Esophagus squamous epithelium (tissue), 5 donors: ENCODE measurements around the gene GBP4. TPM values are rescaled to one million over a fixed set of nuclear protein-coding genes. Genes with fewer than 3 reads are reported as not detected.

Experiments
- DNase-seq: peaks from one replicate; lab custom pipeline; 2025; lab: John Stamatoyannopoulos, UW
- H3K27ac ChIP-seq, 4 donors: fragments of 200-600 bp; sonication (generic); one replicate each; pipeline ENCODE4 v1.5.1; 2016 to 2019; ENCODE audit warnings: mild to moderate bottlenecking in 1 of 4
- H3K27me3 ChIP-seq, 4 donors: fragments of 200-600 bp; sonication (generic); 1 replicate in 3 of 4; 2 replicates in 1 of 4; pipeline versions ENCODE4 v1.5.1 to v1.6.0; 2017 to 2021; ENCODE audit warnings: antibody characterized with exemption in 1 of 4
- H3K36me3 ChIP-seq, 3 donors: fragments of 200-600 bp; sonication (generic); one replicate each; pipeline ENCODE4 v1.5.1; 2016 to 2019
- H3K4me1 ChIP-seq, 3 donors: fragments of 200-600 bp; sonication (generic); one replicate each; pipeline ENCODE4 v1.5.1; 2017 to 2019
- H3K4me3 ChIP-seq, 4 donors: fragments of 200-600 bp; sonication (generic); 1 replicate in 3 of 4; 2 replicates in 1 of 4; pipeline ENCODE4 v1.5.1; 2016 to 2019; ENCODE audit warnings: mild to moderate bottlenecking in 2 of 4, moderate library complexity in 1 of 4
- H3K9me3 ChIP-seq, 3 donors: fragments of 200-600 bp; sonication (generic); one replicate each; pipeline ENCODE4 v1.5.1; 2016 to 2019
- POLR2A ChIP-seq, 4 donors: fragments of 450-650 bp; IDR thresholded peaks; one replicate each; pipeline ENCODE4 v1.6.1; 2017; ENCODE audit warnings: antibody characterized with exemption in 4 of 4, mild to moderate bottlenecking in 4 of 4, moderate library complexity in 3 of 4
- WGBS, 2 donors: methylation state at CpG; one replicate each; pipeline ENCODE4 v1.1.5; 2018; 5-methylcytosine and 5-hydroxymethylcytosine counted together
- intact Hi-C: fragments of 100-400 bp; cut with DNase I; formaldehyde crosslinking; loops from one replicate; pipeline ENCODE4 v1.15.0; 2022
- total RNA-seq, 4 donors: library from RNA; depleted of rRNA; stranded (reverse); fragments of >200 nt; gene quantifications; one replicate each; pipeline ENCODE4 v1.1.0, GENCODE V29; 2016
- TF ChIP-seq, protein P1 (sequence below), 6 experiments: fragments of 450-650 bp in 4 of 6; fragments of 200-600 bp in 2 of 6; sonication (generic) in 2 of 6; IDR thresholded peaks; one replicate each; pipeline ENCODE4 v1.5.1; 2016 to 2019; ENCODE audit warnings: antibody characterized with exemption in 6 of 6, mild to moderate bottlenecking in 4 of 6, moderate library complexity in 4 of 6
- donor health status: DM: yes; HTN: yes; CAD: no.

The GBP4 gene
- total RNA-seq, 4 donors from 2014 or later = 2.5 to 7.4 (median 4.1) TPM

GRCh38 chr1:89171067-89171438 lies 27.7 kb downstream of the GBP4 start:
- no peak for TF ChIP-seq POLR2A (IDR thresholded peaks at IDR 0.05)
- TF ChIP-seq, protein P1, sequence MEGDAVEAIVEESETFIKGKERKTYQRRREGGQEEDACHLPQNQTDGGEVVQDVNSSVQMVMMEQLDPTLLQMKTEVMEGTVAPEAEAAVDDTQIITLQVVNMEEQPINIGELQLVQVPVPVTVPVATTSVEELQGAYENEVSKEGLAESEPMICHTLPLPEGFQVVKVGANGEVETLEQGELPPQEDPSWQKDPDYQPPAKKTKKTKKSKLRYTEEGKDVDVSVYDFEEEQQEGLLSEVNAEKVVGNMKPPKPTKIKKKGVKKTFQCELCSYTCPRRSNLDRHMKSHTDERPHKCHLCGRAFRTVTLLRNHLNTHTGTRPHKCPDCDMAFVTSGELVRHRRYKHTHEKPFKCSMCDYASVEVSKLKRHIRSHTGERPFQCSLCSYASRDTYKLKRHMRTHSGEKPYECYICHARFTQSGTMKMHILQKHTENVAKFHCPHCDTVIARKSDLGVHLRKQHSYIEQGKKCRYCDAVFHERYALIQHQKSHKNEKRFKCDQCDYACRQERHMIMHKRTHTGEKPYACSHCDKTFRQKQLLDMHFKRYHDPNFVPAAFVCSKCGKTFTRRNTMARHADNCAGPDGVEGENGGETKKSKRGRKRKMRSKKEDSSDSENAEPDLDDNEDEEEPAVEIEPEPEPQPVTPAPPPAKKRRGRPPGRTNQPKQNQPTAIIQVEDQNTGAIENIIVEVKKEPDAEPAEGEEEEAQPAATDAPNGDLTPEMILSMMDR (IDR thresholded peaks at IDR 0.05) = no peak
- intact Hi-C loops = no loop called here

DNA sequence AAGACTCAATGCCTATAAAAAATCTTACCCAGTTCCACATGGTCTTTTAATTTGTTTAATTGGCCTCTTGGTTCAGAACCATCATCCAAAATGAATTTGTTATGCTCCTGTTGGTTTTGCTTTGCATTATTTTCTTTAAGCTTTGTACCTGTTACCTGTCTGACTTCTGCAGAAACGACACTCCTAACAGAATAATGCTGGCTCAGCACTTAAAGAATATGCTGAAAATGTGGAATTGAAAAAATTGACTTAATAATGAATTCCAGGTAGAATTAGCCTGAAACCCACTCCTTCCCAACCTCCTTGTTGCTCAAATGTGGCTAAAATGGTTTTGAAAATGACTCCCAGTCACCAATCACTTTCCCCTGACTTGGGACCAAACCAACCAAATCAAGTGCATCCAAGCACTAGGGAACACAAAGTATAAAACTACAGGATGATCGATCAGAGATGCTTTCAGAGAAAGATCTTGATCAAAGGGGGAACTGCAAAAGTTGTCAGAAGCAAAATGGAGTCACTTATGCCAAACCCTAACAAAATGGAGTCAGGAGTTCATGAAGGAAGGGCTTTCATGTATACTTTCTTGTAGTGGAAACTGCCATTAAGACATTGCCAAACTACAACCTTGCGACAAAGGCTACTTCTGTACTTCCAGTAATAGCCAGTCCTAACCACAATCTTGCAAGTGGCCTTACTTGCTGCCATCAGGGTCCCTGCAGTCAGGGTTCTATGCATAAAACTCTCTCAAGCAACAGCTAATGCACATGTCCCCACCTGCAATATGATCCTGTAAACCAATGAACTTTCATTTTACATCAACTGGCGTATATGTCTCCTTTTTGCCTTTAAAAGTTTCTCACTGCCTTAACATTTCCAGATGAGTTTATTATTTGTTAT lies 28.3 kb downstream of the GBP4 start:
- TF ChIP-seq POLR2A (IDR thresholded peaks at IDR 0.05) = no peak
- TF ChIP-seq, protein P1 (IDR thresholded peaks at IDR 0.05) = no peak
- H3K27me3 ChIP-seq = no peaks in the 10 kb centered on the region
- no peaks in the 10 kb centered on the region for H3K36me3 ChIP-seq
- no peak for DNase-seq
- H3K27ac ChIP-seq = no peak overlapping the region
- H3K4me1 ChIP-seq = no peaks in the 10 kb centered on the region
- H3K4me3 ChIP-seq = no peak overlapping the region
- H3K9me3 ChIP-seq = no peaks in the 10 kb centered on the region
- intact Hi-C loops = no loop called here
- WGBS, 2 donors = 90 to 92% methylated on average over 4 of the region's 4 CpGs

More at GRCh38 chr1:89171067-89171438, 27.7 kb downstream of the GBP4 start:
- Histone ChIP-seq H3K27ac (no peak overlapping the region), H3K4me3 (no peak overlapping the region), H3K4me1 (no peaks in the 10 kb centered on the region), H3K9me3 (no peaks in the 10 kb centered on the region), H3K36me3 (no peaks in the 10 kb centered on the region), H3K27me3 (no peaks in the 10 kb centered on the region)
- no peak for DNase-seq

DNA sequence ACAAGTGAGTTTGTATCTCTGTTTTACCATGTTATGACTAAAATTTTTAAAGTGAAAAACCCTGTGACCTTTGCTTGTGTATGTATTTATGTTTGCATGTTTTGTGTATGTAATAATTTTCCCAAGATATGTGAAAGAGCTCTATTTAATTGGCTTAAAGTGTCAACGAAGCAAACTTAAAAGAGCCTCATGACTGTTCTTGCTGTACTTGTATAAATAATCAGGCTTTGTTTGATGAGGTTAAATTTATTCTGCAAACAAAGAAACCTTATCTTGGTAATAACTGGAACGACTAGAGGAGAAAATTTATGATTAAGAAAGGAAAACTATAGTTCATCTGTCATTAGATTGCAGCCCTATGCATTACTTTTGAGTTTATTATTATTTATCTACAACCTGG lies 29.6 kb downstream of the GBP4 start:
- no peak for DNase-seq
- Histone ChIP-seq H3K9me3 (no peaks in the 10 kb centered on the region), H3K36me3 (no peaks in the 10 kb centered on the region), H3K4me3 (no peak overlapping the region), H3K27ac (no peak overlapping the region), H3K4me1 (no peaks in the 10 kb centered on the region), H3K27me3 (no peaks in the 10 kb centered on the region)
- TF ChIP-seq, protein P1 (IDR thresholded peaks at IDR 0.05) = no peak
- TF ChIP-seq POLR2A (IDR thresholded peaks at IDR 0.05) = no peak
- 35 to 39% methylated on average over 2 of the region's 2 CpGs for whole genome bisulfite sequencing, 2 donors
- intact Hi-C loops = no loop called here

DNA sequence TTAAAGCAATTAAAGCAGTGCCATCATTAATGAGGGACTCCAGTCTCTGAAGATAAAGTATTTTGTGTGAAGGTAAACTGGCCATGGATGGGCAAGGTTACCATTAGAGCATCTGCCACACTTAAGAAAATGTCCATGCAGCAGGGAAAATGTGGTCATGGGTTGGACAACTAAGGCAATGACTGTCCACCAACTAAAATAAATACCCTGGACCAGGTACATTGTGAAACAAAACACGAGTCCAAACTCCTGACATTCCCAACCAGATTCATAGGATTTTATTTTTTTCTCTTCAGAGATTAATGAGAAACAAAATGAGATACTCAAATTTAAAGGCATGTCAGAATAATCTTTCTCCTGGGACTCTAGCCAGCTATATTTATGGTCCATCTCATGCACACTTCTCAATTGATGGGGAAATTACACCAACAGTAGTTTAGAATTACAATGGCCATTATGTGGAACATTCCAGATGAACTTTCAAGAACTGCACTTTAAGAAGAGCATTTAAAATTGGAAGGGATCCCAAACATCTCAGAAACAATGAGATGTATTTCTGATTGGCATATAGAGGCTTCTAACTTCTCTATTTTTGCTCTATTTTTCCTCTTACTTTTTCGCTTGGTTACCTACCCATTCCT lies 31.0 kb downstream of the GBP4 start:
- Histone ChIP-seq H3K9me3 (no peaks in the 10 kb centered on the region), H3K4me1 (no peaks in the 10 kb centered on the region), H3K4me3 (no peak overlapping the region), H3K27me3 (no peaks in the 10 kb centered on the region), H3K36me3 (no peaks in the 10 kb centered on the region), H3K27ac (no peak overlapping the region)
- WGBS, 2 donors = 70 to 78% methylated on average over 2 of the region's 2 CpGs
- DNase-seq = no peak
- TF ChIP-seq, protein P1 (IDR thresholded peaks at IDR 0.05) = no peak
- TF ChIP-seq POLR2A (IDR thresholded peaks at IDR 0.05) = no peak
- intact Hi-C loops = no loop called here

DNA sequence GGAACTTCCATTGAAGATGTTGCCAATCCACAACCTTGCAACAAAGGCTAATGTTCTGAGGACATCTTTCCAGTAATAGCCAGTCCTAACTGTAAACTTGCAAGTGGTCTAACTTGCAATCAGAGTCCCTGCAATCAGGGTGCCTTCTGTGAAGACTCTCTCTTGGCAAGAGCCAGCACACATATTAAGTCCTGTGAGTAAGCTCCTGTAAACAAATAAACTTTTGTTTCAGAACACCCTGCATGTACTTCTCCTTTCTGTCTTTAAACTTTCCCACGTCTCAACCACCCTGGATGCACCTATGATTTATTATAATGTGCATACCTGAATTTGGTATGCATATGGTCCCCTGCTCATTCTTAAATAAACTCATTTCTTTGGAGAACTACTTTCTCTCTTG lies 32.0 kb downstream of the GBP4 start:
- DNase-seq = no peak
- intact Hi-C loops = no loop called here
- no peaks in the 10 kb centered on the region for H3K27me3 ChIP-seq
- no peak overlapping the region for H3K4me3 ChIP-seq
- no peak overlapping the region for H3K27ac ChIP-seq
- H3K9me3 ChIP-seq = no peaks in the 10 kb centered on the region
- TF ChIP-seq, protein P1 (IDR thresholded peaks at IDR 0.05) = no peak
- no peak for TF ChIP-seq POLR2A (IDR thresholded peaks at IDR 0.05)
- 25 to 61% methylated on average over 1 of the region's 1 CpG for WGBS, 2 donors
- no peaks in the 10 kb centered on the region for H3K4me1 ChIP-seq
- no peaks in the 10 kb centered on the region for H3K36me3 ChIP-seq
